GM21390 (cell line): ENCODE measurements around the gene NEUROD4.
"Not testable (repeated sequence)": the region's sequence is repeated elsewhere in the genome, so short reads cannot be mapped to it uniquely, and the experiment has no call there.

Source experiments
- ATAC-seq: cut with Tn5 transposase; IDR thresholded peaks from one replicate; pipeline ENCODE4 v1.9.1; 2021; ENCODE audit not compliant: unreplicated experiment

NEUROD4 gene, protein sequence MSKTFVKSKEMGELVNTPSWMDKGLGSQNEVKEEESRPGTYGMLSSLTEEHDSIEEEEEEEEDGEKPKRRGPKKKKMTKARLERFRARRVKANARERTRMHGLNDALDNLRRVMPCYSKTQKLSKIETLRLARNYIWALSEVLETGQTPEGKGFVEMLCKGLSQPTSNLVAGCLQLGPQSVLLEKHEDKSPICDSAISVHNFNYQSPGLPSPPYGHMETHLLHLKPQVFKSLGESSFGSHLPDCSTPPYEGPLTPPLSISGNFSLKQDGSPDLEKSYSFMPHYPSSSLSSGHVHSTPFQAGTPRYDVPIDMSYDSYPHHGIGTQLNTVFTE

DNA sequence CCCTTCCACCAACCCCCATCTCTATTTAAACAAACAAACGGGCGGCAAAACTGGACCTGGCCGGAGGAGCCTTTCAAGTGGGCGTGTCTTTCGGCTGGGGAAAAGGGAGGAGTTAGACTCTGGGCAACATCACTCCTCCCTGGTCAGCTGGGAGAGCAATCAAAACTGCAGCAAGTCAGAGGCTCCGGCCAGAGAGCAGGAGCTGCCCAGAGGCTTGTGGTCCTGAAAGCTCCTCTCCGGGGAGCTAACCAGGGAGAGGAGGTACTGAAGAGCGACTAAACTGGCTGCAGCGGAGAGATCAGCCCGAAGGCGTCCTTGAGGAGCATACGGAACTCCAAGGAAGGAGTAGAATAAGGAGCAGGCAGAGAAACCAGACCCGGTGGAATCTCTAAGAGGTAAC lies at the start of gene NEUROD4:
NEUROD4 (plus strand) TSS at position 191 of the 400 bp plus-strand sequence. CDS start 6,466 bp downstream, outside the sequence.
- ATAC-seq, result no peak

DNA sequence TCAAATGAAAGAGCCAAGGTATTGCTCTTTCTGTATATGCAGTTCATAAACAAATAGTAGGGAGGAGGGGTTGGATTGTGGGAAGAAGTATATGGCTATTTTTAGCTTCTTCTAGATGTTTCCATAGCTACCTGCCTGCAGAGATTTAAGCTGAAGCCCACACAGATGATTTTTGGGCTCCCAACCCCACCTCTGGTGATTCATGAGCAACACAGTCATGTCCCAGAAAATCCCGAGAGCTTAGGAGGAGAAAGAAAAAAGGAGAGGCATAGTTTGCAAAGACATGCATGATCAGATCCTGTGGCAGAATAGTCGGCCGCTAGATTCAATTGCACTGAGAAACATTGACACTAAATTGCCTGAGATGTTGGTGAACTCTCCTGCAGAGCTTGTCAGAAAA lies 49.0 kb upstream of the NEUROD4 start:
- ATAC-seq, result no peak

DNA sequence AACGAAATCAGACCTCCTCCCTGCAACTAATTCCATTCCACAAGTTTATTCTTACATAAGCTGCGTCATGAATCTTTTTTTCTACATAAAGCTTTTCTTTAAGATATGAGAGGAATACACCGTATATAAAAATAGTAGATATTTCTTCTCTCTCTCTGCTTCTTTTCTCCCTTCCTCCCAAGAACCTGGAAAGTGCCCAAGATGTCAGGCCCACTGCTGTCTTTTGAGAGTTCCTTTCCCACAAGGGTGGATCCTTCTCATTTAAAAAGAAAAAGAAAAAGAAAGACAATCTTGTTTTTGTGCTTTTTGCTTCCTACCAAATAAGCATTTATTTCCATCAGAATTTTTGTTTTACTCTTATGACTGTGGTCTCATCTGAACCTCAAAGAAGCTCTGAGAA lies 46.2 kb upstream of the NEUROD4 start:
- no peak for ATAC-seq

DNA sequence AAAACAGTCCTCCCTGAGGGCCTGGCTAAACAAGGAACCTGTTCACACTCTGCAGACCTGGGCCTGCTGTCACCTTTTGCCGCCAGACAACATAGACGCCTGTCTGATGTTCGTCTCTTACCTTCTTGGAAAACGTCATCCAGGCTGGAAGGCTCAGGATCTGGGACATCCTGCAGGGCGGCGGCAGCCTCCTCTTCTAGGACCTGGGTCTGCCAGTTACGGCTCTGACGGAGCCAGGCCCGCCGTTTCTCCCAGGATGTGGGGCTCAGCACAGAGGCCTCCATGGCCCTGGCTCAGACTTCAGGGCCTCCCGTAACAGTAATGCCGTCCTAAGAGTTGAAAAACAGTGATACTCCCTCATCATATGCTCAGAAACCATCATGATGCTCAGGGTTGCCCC lies 45.5 kb upstream of the NEUROD4 start:
- no peak for ATAC-seq

DNA sequence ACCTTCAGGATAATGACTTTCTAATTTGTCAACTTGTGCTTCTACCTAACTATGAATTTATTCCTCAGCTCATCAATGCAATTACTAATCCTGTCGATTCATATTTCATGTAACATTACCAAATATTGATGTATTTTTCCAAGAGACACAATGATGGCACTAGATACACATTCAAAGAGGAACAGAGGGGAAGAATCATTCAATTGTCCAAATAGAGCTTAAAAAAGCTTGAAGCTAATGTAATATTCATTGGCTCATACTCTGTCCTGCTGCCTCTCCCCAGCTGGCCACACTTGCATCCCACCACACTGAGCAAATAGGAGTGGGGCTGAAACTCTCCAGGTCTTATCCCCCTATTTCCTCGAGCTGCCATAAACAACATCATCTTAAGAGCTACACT lies 44.5 kb upstream of the NEUROD4 start:
- ATAC-seq, result no peak

DNA sequence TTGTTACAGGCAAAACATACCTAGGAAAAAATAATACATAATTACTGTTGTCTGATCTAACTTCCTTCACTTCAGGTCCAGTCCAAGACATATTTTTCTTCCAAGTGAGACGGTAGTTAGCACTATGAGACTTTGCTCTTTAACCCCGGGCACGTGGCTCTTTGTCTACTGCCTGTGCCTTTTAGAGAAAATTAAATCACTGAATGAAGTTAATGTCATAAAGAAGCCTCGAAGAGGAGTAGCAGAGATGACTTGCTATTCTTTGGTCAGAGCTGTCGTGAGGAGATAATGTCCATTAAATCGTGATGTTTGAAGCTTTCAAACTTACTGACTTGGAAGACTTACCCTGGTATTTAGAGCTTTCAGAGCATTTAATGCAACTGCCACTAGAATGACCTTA lies 43.9 kb upstream of the NEUROD4 start:
- ATAC-seq, result no peak

DNA sequence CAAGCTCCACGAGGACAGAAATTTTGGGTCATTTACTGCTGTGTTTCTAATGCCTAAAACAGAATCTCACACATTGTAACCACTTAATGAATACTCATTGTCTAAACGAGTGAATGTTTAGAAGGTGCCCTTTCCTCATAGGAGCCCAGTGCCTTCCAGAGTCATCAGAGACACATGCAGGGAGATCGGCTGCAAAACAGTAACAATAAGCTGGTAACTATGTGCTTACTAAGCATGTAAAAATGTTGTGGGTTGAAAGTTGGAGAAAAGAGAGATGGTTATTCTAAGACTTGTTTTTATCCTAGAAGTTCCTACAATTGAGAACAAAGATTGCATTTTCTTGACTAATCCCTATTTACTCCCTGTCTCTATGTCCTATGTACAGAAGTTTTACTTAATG lies 42.6 kb upstream of the NEUROD4 start:
- no peak for ATAC-seq

DNA sequence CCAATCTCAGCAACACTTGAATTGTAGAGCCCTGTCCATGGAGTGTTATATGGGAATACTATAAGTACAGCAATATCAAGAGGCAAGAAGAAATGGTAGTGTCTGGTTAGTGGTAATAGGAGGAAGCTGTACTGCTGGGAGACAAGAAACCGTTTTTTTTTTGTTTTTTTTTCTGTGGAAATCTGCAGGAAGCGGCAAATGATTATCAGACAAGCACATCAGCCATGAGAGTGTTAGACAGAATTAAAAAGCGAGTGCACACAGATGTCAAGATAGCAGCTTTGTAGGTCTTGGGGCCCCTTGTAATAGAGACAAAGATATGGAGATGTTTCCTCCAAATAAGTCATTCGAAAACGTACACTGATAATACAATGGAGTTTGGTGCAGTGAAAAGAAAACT lies 41.9 kb upstream of the NEUROD4 start:
- ATAC-seq, result no peak

DNA sequence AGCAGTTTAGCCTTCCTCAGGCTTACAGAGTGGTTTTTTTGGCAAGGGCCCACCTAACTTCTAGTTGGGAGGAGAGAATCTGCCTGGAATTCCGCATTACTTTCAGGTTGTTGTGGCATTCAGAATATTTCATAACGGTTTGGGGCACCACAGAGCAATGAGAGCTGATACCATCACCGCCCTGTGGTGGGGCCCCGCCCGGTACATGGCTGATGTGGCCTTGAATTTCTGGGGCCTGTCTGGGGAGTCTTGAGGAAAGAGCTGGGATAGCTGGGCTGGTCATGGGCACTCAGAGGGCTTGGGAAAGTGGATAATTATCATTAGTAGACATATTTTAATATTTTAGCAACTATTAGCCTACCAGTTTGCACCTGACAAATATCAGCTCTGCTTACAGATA lies 39.4 kb upstream of the NEUROD4 start:
- no peak for ATAC-seq

DNA sequence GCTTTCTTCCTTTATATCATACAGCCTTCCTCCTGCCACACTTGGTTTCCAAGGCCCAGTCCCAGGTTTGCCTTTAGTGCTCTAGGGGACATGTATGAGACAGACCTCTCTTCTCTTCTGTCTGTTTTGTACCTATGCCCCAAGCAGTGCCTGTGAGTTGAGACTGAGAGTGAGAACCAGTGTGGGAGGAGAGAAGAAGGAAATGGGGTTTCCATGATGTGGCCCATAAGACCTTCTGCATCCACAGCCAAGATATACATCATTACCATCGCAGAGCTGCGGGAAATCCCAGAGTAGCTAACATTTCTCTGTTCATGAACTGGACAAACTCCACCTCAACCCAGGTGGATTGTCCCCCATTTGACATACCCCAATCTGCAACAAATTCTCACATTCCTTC lies 38.0 kb upstream of the NEUROD4 start:
- ATAC-seq, result no peak

DNA sequence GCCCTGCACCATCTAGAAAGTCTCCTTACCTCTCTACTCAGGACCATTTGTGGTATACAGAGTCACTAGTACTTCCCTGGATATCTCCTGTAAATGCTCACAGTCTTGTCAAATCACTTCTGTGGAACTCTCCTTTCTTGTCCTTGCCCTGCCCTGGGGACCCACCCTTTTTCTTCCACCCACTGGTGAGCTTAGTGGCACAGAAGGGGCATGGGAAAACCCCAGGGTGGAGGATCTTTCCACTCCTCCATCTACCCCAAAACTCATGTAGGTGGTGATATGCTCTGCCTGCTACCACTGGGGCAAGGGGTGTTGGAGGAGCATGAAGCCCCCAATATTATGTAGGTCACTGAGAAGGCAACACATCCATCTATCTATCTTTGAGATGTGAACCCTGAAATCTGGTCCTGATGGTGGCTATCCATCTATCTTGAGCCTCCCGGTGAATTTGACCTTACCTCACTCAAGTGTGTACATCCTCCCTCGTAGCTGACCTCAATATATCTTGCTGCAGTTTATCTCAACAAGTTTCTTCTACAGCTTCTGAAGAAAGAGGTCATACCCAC lies 36.2 kb upstream of the NEUROD4 start:
- ATAC-seq, result no peak

DNA sequence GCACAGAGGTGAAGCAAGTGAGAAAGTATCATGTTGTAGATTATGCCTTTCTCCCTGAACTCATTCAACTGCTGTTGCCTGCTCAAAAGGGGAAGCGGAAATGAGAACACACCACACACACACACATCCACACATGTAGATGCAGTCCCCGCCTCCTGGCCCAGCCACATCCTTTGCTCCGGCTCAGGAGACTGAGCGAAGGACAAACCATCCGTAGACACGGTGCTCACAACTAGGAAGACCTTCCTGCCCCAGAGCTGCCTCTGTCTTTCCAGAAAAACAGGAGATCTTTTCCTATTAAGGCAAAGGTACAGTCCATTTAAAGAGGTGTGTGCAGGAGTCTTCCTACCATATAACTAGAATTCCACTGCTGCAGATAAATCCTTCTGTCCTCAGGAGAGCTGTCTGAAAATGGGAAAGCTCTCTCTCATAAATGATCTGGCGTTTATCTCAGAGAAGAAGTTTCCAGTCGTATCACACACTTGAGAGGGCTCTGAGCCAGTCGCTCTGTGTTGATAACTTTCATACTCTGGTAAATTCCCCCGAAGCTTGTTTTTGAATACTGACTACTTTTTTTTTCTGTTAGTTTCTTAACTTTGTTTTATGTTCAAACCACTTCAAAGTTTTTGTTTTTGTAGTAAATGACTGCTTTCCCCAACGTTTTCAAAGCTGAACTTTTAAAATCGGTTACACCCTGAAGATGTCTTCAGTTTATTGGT lies 35.0 kb upstream of the NEUROD4 start, which contains the start of gene TESPA1:
TESPA1 (minus strand) TSS at position 105 of the 719 bp plus-strand sequence. CDS start 10,200 bp downstream, outside the sequence.
- peak; percentile 96 for ATAC-seq

DNA sequence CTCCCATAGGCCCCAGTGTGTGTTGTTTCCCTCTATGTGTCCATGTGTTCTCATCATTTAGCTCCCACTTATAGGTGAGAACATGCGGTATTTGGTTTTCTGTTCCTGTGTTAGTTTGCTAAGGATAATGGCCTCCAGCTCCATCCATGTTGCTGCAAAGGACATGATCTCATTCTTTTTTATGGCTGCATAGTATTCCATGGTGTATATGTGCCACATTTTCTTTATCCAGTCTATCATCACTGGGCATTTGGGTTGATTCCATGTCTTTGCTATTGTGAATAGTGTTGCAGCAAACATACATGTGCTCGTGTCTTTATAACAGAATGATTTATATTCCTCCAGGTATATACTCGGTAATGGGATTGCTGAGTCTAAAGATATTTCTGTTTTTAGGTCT lies 33.0 kb upstream of the NEUROD4 start:
- not testable (repeated sequence) for ATAC-seq

DNA sequence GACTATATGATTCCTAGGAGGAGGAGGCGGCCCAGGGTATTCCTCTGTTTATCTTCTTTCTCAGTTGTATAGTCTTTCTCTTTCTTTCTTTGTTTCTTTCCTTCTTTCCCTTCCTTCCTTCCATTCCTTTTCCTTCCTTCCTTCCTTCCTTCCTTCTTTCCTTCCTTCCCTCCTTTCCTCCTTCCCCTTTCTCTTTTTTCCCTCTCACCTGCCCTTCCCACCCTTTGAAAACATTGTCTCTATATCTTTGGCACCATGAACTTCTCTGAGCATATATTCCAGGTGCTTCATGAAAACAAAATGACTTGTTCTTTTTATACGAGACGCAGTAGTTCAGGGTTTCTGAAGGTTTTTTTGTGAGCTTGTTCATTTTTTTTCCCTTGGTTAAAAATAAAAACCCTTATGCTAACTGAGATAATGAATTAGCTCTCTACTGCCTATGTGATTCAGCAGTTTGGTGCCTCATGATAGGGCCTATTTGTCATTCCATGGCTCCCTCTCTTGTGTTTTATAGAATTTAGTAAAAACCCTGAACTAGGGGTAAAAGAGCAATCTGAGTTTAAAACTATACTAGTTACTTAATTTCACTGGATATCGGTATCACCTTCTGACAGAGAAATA lies 32.1 kb upstream of the NEUROD4 start:
- ATAC-seq, result no peak

DNA sequence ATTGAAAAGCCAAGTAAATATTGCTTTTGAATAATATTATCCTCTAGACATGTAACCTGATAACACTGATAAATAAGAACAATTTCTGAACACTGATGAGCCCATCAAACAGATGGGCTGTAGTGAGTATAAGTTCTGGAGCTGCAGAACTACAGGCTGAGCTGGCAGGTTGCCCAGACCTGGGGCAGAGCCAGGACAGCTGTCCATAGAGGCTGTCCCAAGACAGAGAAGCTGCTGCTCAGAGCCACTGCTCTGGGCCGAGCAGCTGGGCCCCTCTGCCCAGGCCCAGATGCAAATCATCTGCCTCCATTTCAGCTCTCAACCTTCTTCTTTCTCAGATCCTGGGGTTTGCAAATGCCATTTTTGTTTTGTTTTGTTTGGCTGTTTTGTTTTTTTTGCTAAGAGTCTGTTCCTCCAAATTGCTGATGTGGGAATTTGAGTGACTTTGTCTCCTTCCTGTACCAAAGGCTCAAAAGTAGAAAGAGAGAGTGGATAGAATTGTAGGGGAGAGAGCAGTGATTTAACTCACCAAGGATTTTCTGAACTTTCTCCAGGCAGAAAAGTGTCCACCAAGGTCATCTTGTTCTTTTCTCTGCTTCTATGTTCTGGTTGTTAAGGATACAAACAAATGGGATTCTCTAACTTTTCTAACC lies 31.2 kb upstream of the NEUROD4 start:
- ATAC-seq, result no peak

DNA sequence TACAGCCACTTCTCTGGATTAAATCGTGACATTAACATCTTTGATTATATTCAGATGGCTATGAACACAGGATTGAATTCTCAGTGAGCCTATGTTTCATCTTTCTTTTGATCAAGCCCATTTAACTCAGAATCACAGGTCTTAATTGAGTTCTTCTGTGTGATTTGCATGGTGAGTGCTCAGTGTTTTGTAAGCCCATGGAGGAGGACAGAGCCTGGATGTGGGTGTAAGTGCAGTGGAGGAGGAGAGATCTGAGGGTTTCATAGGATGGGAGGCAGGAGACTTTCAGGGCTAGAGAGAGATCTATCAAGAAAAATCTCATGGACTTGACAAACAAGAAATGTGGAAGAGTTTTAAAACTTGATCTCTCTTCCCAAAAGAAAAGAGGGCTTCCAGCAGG lies 29.9 kb upstream of the NEUROD4 start:
- ATAC-seq, result no peak

DNA sequence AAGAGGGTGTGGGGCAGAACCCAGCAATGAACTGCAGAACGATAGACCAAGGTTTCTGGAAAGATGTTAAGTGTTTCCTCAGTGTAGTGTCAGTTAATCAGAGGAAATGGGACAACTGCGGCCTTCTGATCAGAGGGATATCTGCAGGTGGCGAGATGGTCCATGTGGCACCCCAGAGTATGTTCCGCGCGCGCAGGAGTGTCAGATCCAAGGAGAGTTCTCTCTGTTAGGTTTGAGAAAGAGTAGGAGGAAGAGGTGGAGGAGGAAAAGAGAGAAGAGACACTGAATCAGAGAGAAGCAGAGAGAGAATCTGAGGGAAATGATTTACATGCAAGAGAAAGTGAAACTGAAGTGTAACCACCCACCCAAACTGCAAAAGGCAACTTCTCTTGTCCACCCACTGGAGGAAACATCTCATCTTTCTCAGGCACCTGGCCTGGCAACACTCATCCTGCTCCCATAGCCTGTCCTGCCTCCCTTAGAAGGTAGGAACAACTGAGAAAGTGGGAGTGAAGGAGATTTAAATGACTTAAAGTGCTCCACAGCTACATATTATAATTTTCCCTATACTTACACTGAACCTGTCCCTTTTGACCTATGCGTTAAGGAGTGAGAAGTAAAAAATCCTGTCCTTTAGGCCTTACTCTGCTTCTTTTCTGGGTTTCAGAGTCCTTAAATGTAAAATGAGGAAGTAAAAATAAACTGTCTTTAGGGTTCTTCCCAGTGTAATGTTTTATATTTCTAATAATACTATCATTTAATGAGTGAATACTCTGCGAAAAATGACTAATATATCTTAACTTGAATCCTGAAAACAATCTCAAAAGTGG lies 28.4 kb upstream of the NEUROD4 start:
- peak; percentile 75 for ATAC-seq

DNA sequence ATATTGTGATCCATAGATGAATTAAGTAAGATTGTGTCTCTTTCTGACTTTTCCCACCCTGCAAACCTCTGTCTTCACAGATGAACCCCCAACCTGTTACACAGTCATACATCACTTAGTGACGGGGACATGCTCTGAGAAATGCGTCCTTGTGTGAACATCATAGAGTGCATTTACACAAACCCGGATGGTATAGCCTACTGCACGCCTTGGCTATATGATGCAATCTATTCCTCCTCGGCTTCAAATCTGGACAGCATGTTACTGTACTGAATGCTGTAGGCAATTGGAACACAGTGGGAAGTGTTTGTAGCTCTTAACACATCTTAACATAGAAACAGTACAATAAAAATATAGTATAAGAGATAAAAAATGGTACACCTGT lies 27.8 kb upstream of the NEUROD4 start:
- peak; percentile 41 for ATAC-seq

DNA sequence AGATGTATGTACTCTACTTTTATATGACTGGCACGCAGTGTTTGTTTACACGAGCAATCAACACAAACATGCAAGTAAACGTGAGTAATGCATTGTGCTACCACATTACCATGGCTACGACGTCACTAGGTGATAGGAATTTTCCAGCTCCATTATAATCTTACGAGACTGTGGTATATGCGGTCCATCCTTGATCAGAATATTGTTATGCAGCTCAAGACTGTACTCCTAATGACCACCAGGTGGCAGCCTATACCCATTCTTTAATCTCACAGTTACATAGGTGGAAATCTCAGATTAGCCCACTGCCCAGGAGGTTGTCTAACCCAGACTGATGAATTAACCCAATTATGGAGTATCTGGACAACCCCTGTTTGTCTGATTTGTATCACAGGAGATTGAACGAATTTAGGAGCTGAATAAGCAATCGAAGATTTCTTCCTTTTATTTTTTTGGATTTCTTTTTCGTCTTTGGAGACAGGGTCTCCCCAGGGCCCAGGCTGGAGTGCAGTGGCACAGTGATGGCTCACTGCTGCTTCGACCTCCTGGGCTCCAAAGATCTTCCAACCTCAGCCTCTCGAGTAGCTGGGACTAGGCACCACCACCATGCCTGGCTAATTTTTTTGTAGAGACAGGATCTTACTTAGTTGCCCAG lies 26.5 kb upstream of the NEUROD4 start:
- peak; percentile 39 for ATAC-seq

DNA sequence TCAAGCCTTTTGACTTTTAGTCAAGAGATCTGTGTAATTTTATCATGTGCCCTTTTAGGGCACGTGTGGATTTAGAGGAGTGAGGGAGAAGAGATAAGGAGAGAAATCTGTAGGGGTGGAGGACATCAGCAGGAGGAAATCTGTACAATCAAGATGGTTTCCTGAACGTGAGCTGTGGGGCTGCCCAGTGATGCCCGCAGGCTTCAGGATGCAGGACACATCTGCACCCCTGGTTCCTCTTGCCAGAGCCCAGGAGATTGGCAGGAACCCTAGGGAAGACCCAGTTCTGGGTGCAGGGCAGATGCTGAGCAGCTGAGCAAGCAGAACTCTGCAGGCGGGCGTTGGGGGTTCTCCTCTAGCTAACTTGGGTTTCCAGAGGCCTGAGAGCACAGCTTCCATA lies 23.6 kb upstream of the NEUROD4 start:
- ATAC-seq, result no peak
